Upper lobe of left lung (tissue), 4 donors: ENCODE results near the gene SLC36A4.

Experiments used
- CTCF ChIP-seq, 6 experiments: fragments of 450-650 bp in 4 of 6; fragments of 200-600 bp in 2 of 6; sonication (generic) in 2 of 6; IDR thresholded peaks; one replicate each; pipeline ENCODE4 v1.5.1; 2016 to 2019; ENCODE audit warnings: antibody characterized with exemption in 6 of 6
- EP300 ChIP-seq, 4 donors: sonication (generic); formaldehyde crosslinking; IDR thresholded peaks; one replicate each; pipeline ENCODE4 v1.5.1; 2017; ENCODE audit warnings: antibody characterized with exemption in 4 of 4, control low read depth in 2 of 4
- POLR2A ChIP-seq, 4 donors: fragments of 450-650 bp; IDR thresholded peaks; one replicate each; pipeline ENCODE4 v1.5.1; 2016 to 2017; ENCODE audit warnings: antibody characterized with exemption in 4 of 4, mild to moderate bottlenecking in 2 of 4
- POLR2AphosphoS5 ChIP-seq, 2 donors: sonication (generic); formaldehyde crosslinking; IDR thresholded peaks; one replicate each; pipeline ENCODE4 v1.5.1; 2017; ENCODE audit warnings: antibody characterized with exemption in 2 of 2

DNA sequence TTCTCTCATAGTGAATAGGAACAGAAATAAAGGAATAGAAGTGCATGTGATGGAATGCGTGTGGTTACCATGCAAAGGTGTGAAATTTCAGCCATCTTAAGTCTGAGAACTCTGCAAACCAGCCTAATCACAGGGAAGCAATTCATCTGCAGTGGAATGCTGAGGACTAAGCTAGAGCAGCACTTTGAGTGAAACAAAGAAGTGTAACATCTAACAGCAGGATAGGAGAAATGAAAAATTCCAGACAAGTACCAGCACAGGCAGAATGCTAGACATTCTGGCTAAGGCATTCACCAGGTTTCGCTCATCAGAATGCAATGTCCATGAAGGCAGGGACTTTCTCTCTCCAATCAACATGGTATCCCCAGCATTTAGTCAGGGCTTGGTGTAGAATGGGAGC lies 41.2 kb upstream of the SLC36A4 start:
- TF ChIP-seq CTCF (IDR thresholded peaks at IDR 0.05) = no peak
- TF ChIP-seq EP300 (IDR thresholded peaks at IDR 0.05) = no peak
- no peak for TF ChIP-seq POLR2A (IDR thresholded peaks at IDR 0.05)
- TF ChIP-seq POLR2AphosphoS5 (IDR thresholded peaks at IDR 0.05) = no peak
